Activated naive CD8-positive, alpha-beta T cell treated with anti-CD3 and anti-CD28 coated beads for 36 hours (primary cell): ENCODE results near the gene MYO16. TPM values are rescaled to one million over a fixed set of nuclear protein-coding genes. Genes with fewer than 3 reads are reported as not detected.

ENCODE experiments used
- DNase-seq: peaks from one replicate; pipeline ENCODE4 v3.0.0; 2021
- H3K27ac Mint-ChIP-seq: one replicate; pipeline ENCODE4 v1.8.0; 2022; ENCODE audit warnings: mild to moderate bottlenecking, moderate library complexity, mixed read lengths
- H3K27me3 Mint-ChIP-seq: one replicate; pipeline ENCODE4 v1.8.0; 2022; ENCODE audit warnings: mild to moderate bottlenecking, mixed read lengths
- H3K36me3 Mint-ChIP-seq: one replicate; pipeline ENCODE4 v1.8.0; 2021; ENCODE audit warnings: mild to moderate bottlenecking, mixed read lengths
- H3K4me1 Mint-ChIP-seq: one replicate; pipeline ENCODE4 v1.8.0; 2021; ENCODE audit warnings: mixed read lengths
- H3K4me3 Mint-ChIP-seq: one replicate; pipeline ENCODE4 v1.8.0; 2022; ENCODE audit warnings: mild to moderate bottlenecking, moderate library complexity, mixed read lengths
- H3K9me3 Mint-ChIP-seq: one replicate; pipeline ENCODE4 v1.8.0; 2022; ENCODE audit warnings: mixed read lengths
- total RNA-seq, 2 experiments: library from RNA; stranded (reverse); gene quantifications; one replicate each; pipeline ENCODE4 v1.2.3, GENCODE V29; 2021

MYO16 gene
- not detected for total RNA-seq

DNA sequence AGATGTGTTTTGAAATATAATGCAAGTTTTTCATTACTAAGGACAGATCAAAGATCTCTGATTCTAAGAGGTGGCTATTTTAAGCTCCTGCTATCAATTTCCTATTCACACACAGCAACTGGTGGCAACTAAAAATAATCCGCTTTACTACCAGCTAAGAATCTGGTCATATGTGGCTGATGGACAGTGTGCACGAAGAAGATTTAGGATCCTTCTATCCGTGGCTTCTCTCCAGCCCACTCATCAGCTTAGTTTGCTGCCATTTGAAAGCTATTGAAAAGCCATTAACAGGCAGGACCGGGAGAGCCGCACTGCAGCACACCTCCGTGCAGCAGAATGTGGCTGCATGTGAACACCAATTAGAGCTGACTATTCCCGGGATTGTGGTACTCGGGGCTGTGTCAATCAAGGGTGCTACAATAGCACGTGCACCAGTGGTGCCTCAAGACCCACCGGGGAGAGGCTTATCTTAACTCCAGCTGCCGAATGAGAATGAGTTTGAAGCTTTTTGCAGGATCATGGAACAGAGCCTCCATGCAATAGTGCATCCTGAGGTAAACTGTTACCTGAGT lies at the start of gene MYO16:
TSS of gene MYO16 (plus strand) at position 431 of the 572 bp plus-strand sequence. CDS start 234 bp downstream, outside the sequence.
- H3K36me3 Mint-ChIP-seq: no peaks in the 10 kb centered on the region
- H3K27ac Mint-ChIP-seq: no peak within 1 kb of the TSS
- peaks cover 4% of the 10 kb centered on the region for H3K9me3 Mint-ChIP-seq
- no peaks in the 10 kb centered on the region for H3K4me1 Mint-ChIP-seq
- H3K27me3 Mint-ChIP-seq: no peaks in the 10 kb centered on the region
- DNase-seq: no peak
- H3K4me3 Mint-ChIP-seq: no peak within 1 kb of the TSS

DNA sequence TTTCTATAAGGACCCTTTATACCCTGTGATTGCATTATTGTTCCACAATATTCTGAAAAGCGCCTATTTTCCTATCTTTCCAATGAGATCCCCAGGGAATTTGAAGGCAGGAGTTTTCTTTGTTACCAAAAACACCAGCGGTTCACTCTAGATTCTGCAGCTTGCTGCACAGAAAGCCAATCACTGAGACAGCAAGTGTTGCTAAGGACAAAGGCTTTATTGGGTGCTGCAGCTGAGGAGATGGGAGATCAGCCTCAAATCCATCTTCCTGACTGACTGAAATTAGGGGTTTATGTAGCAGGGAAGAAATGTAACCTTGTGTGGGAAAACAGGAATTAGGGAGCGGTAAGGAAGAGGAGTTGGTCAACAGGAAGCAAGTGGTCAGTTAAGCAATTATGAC lies 42.6 kb upstream of the MYO16 start:
- Mint-ChIP-seq H3K4me1 (no peaks in the 10 kb centered on the region), H3K9me3 (no peaks in the 10 kb centered on the region), H3K36me3 (no peaks in the 10 kb centered on the region), H3K4me3 (no peak overlapping the region), H3K27me3 (peaks cover 6% of the 10 kb centered on the region), H3K27ac (no peak overlapping the region)
- DNase-seq: no peak

DNA sequence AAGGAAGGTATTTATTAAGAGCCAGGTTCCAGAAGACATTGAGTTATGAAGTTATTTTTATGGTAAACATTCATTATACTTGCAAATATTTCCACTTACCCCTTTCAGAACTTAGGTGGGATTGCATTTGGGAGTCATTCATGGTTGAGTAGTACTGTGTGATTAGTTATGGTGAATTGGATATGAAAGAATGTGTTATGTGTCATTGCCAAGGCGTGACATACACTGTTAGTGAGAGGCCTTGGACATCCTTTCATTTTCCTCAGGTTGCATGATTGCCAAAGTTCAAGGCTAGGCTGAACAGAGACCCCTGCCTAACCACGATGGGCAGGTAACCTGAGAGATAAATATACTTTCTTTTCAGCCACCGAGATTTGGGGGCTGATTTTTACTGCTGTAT lies 40.9 kb upstream of the MYO16 start:
- DNase-seq: no peak
- Mint-ChIP-seq H3K27me3 (no peaks in the 10 kb centered on the region), H3K27ac (no peak overlapping the region), H3K4me3 (no peak overlapping the region), H3K4me1 (no peaks in the 10 kb centered on the region), H3K36me3 (no peaks in the 10 kb centered on the region), H3K9me3 (no peaks in the 10 kb centered on the region)

DNA sequence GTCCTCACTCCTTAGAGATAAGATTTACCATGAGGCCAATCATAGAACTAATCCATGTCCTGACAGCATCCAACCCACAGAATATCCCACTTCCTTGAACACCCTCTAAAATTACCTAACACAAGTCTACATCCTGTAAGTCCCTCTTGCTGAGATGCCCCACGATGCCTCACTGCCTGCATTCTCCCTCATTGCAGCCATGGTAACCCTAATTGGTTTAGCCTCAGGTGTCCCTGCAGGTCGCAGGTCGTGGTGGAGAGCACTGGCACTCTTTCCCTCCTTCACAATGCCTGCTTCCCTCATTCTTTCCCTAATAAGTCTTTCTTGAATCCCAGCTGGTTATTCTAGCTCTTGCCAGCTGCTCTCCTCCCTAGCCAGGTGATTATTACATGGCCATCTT lies 35.3 kb upstream of the MYO16 start:
- Mint-ChIP-seq H3K9me3 (no peaks in the 10 kb centered on the region), H3K27ac (no peak overlapping the region), H3K36me3 (no peaks in the 10 kb centered on the region), H3K4me1 (no peaks in the 10 kb centered on the region), H3K4me3 (no peak overlapping the region), H3K27me3 (peaks cover 13% of the 10 kb centered on the region)
- no peak for DNase-seq

- no peak overlapping the region for H3K4me3 Mint-ChIP-seq
- H3K27ac Mint-ChIP-seq: no peak overlapping the region
- peaks cover 13% of the 10 kb centered on the region for H3K27me3 Mint-ChIP-seq
- no peaks in the 10 kb centered on the region for H3K4me1 Mint-ChIP-seq
- no peaks in the 10 kb centered on the region for H3K36me3 Mint-ChIP-seq
- DNase-seq: no peak
- no peaks in the 10 kb centered on the region for H3K9me3 Mint-ChIP-seq
Measured at GRCh38 chr13:108595436-108596274, 33.8 kb upstream of the MYO16 start.

- H3K27me3 Mint-ChIP-seq: peaks cover 18% of the 10 kb centered on the region
- peaks cover 2% of the 10 kb centered on the region for H3K36me3 Mint-ChIP-seq
- DNase-seq: no peak
- H3K9me3 Mint-ChIP-seq: peaks cover 3% of the 10 kb centered on the region
- no peak overlapping the region for H3K27ac Mint-ChIP-seq
- H3K4me3 Mint-ChIP-seq: no peak overlapping the region
- H3K4me1 Mint-ChIP-seq: no peaks in the 10 kb centered on the region
Measured at GRCh38 chr13:108597943-108598342, 31.5 kb upstream of the MYO16 start.

- H3K27ac Mint-ChIP-seq: no peak overlapping the region
- no peaks in the 10 kb centered on the region for H3K4me1 Mint-ChIP-seq
- no peak overlapping the region for H3K4me3 Mint-ChIP-seq
Measured at GRCh38 chr13:108606424-108606823, 23.0 kb upstream of the MYO16 start.

DNA sequence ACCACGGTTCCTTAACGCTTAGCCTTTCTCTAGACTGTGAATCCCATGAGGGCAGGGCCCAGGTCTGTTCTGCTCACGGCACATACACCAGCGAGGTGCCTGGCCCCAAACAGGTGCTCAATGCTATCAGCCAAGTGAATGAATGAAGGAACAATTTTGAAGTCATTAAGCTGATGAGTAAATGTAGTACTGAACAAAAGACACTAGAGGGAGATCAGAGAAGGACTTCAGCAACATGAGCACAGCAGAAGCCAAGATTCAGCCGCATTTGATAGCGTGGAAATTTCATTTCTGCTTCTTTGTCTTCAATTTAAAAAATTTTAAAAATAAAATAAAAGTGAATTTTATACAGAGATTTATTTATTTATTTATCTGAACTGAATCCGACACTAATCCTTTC lies 20.1 kb upstream of the MYO16 start:
- Mint-ChIP-seq H3K4me1 (no peaks in the 10 kb centered on the region), H3K4me3 (no peak overlapping the region), H3K27ac (no peak overlapping the region), H3K9me3 (peaks cover 13% of the 10 kb centered on the region), H3K27me3 (no peaks in the 10 kb centered on the region), H3K36me3 (no peaks in the 10 kb centered on the region)
- DNase-seq: no peak

More at GRCh38 chr13:108606424-108606823, 23.0 kb upstream of the MYO16 start:
- Mint-ChIP-seq H3K36me3 (peaks cover 2% of the 10 kb centered on the region), H3K27me3 (peaks cover 5% of the 10 kb centered on the region), H3K9me3 (peaks cover 16% of the 10 kb centered on the region)
- DNase-seq: no peak

GRCh38 chr13:108610507-108610906 lies 18.9 kb upstream of the MYO16 start:
- H3K36me3 Mint-ChIP-seq: no peaks in the 10 kb centered on the region
- no peak for DNase-seq
- H3K9me3 Mint-ChIP-seq: peaks cover 13% of the 10 kb centered on the region
- no peak overlapping the region for H3K27ac Mint-ChIP-seq
- no peaks in the 10 kb centered on the region for H3K27me3 Mint-ChIP-seq
- no peaks in the 10 kb centered on the region for H3K4me1 Mint-ChIP-seq
- no peak overlapping the region for H3K4me3 Mint-ChIP-seq

GRCh38 chr13:108615241-108615640 lies 14.2 kb upstream of the MYO16 start:
- DNase-seq: no peak
- Mint-ChIP-seq H3K4me3 (no peak overlapping the region), H3K36me3 (no peaks in the 10 kb centered on the region), H3K27me3 (no peaks in the 10 kb centered on the region), H3K9me3 (no peaks in the 10 kb centered on the region), H3K4me1 (no peaks in the 10 kb centered on the region), H3K27ac (no peak overlapping the region)

GRCh38 chr13:108618233-108618632 lies 11.2 kb upstream of the MYO16 start:
- no peak overlapping the region for H3K4me3 Mint-ChIP-seq
- H3K27ac Mint-ChIP-seq: no peak overlapping the region
- H3K27me3 Mint-ChIP-seq: no peaks in the 10 kb centered on the region
- no peaks in the 10 kb centered on the region for H3K9me3 Mint-ChIP-seq
- DNase-seq: no peak
- no peaks in the 10 kb centered on the region for H3K36me3 Mint-ChIP-seq
- no peaks in the 10 kb centered on the region for H3K4me1 Mint-ChIP-seq

- Mint-ChIP-seq H3K36me3 (no peaks in the 10 kb centered on the region), H3K4me1 (no peaks in the 10 kb centered on the region), H3K27me3 (no peaks in the 10 kb centered on the region), H3K9me3 (peaks cover 4% of the 10 kb centered on the region), H3K27ac (no peak overlapping the region), H3K4me3 (no peak overlapping the region)
- DNase-seq: no peak
Measured at GRCh38 chr13:108621462-108621861, 7.9 kb upstream of the MYO16 start.

DNA sequence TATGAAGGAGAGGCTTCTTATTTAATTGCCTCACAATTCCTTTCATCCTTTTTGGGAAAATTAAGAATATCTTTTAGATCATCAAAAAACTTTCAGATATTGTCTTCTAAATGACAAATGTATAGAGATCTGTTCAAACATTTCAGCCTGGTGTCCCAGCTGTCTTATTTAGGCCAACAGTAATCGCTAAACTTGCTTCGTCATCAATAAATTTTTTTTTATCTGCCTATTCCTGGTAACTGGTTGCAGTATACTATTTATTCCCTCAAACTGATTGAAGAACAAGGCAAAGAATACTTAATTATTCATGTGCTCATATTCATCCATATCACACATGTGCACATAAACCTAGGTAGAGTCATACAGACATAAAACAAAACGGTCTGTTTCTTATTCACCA lies 5.3 kb upstream of the MYO16 start:
- DNase-seq: no peak
- Mint-ChIP-seq H3K27ac (no peak overlapping the region), H3K27me3 (no peaks in the 10 kb centered on the region), H3K9me3 (peaks cover 4% of the 10 kb centered on the region), H3K4me3 (no peak overlapping the region), H3K4me1 (no peaks in the 10 kb centered on the region), H3K36me3 (no peaks in the 10 kb centered on the region)

GRCh38 chr13:108624979-108625378 lies 4.4 kb upstream of the MYO16 start:
- Mint-ChIP-seq H3K27me3 (no peaks in the 10 kb centered on the region), H3K36me3 (no peaks in the 10 kb centered on the region), H3K4me3 (no peak overlapping the region), H3K4me1 (no peaks in the 10 kb centered on the region), H3K9me3 (peaks cover 4% of the 10 kb centered on the region), H3K27ac (no peak overlapping the region)
- DNase-seq: no peak

DNA sequence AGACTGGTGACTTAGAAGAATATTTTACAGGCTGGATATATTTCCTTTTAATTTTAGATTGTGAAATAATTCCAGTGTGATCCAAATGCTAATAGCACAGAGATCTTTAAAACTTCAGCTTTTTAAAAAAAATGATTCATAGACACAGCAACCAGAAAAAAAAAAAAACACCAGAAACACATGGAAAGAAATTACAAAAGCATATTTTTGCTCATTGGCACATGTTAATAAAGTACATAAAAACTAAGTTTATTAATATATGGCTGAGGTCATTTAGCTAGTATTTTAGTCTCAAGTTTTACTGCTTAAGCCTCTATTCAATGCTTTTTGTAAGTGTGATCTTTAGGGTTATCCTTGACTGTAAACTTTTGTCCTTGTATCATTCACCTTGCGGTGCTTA lies 577 bp downstream of the MYO16 start:
- no peak for DNase-seq
- H3K9me3 Mint-ChIP-seq: peaks cover 3% of the 10 kb centered on the region
- no peaks in the 10 kb centered on the region for H3K4me1 Mint-ChIP-seq
- no peaks in the 10 kb centered on the region for H3K27me3 Mint-ChIP-seq
- no peaks in the 10 kb centered on the region for H3K36me3 Mint-ChIP-seq
- H3K4me3 Mint-ChIP-seq: no peak overlapping the region
- no peak overlapping the region for H3K27ac Mint-ChIP-seq

DNA sequence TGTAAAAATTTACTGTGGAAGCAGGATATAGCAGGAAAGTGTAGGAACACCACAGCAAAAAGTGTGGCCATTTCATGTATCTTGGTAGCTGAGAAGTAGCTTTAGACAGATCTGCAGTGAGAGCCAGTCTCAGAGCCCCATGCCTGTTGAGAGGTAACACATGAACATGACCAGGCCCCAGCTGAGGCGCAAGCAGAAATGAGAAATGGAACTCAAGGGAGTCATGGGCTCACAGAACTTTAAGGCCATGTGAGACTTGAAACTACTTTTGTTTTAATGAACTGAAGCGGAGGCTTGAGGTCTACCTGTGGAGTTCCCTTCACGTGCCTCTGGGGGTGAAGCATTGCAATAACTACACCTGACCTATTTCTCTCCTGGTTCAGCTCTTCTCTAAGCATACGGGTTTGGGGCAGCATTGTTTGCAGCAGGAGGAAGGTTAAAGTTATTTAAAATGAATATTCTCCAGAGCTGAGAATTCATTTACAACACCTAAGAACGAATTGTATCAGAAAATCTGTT lies 3.3 kb downstream of the MYO16 start:
- Mint-ChIP-seq H3K27ac (no peak overlapping the region), H3K4me1 (no peaks in the 10 kb centered on the region), H3K4me3 (no peak overlapping the region), H3K27me3 (no peaks in the 10 kb centered on the region), H3K9me3 (no peaks in the 10 kb centered on the region), H3K36me3 (no peaks in the 10 kb centered on the region)
- no peak for DNase-seq
